ENCODE measurements around the gene NBPF4.

DNA sequence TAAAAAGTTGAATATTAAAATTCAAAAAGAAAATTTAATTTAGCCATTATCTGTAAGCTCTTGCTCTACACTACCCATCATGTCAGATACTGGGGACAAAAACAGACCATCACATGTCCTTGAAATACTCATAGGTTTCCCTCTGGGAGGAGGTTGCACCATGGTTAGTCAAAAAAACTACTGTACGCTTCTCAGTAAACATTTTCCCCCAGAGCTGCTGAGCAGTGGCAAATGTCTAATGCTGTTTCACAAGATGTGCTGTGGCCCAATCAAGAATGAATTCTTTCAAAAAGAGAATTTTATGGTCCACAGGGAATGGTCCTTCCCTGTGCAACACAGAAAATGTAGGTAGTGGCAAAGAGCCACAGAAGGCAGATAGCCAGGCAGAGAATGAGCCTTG is 49.8 kb downstream of the NBPF4 start:
- TF ChIP-seq PHF8 (IDR thresholded peaks at IDR 0.05; ENCODE audit: borderline replicate concordance, low read depth), result no peak
- TF ChIP-seq, protein P1, sequence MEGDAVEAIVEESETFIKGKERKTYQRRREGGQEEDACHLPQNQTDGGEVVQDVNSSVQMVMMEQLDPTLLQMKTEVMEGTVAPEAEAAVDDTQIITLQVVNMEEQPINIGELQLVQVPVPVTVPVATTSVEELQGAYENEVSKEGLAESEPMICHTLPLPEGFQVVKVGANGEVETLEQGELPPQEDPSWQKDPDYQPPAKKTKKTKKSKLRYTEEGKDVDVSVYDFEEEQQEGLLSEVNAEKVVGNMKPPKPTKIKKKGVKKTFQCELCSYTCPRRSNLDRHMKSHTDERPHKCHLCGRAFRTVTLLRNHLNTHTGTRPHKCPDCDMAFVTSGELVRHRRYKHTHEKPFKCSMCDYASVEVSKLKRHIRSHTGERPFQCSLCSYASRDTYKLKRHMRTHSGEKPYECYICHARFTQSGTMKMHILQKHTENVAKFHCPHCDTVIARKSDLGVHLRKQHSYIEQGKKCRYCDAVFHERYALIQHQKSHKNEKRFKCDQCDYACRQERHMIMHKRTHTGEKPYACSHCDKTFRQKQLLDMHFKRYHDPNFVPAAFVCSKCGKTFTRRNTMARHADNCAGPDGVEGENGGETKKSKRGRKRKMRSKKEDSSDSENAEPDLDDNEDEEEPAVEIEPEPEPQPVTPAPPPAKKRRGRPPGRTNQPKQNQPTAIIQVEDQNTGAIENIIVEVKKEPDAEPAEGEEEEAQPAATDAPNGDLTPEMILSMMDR (IDR thresholded peaks at IDR 0.05), result no peak
- TF ChIP-seq RAD21 (conservative IDR thresholded peaks at IDR 0.05 in 1 of 2, IDR thresholded peaks at IDR 0.05 in 1 of 2), result no peak
- no peak for TF ChIP-seq USF2 (IDR thresholded peaks at IDR 0.05)
- TF ChIP-seq EP300 (IDR thresholded peaks at IDR 0.05), result no peak
- TF ChIP-seq, protein P2, sequence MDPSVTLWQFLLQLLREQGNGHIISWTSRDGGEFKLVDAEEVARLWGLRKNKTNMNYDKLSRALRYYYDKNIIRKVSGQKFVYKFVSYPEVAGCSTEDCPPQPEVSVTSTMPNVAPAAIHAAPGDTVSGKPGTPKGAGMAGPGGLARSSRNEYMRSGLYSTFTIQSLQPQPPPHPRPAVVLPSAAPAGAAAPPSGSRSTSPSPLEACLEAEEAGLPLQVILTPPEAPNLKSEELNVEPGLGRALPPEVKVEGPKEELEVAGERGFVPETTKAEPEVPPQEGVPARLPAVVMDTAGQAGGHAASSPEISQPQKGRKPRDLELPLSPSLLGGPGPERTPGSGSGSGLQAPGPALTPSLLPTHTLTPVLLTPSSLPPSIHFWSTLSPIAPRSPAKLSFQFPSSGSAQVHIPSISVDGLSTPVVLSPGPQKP (IDR thresholded peaks at IDR 0.05; ENCODE audit: low read depth, low read length), result no peak
- TF ChIP-seq HDAC2 (IDR thresholded peaks at IDR 0.05), result no peak
- TF ChIP-seq POLR2A (IDR thresholded peaks at IDR 0.05; ENCODE audit: low read length), result no peak
- TF ChIP-seq CHD2 (IDR thresholded peaks at IDR 0.05; ENCODE audit: low read length, partially characterized antibody), result no peak
- TF ChIP-seq, protein P3, sequence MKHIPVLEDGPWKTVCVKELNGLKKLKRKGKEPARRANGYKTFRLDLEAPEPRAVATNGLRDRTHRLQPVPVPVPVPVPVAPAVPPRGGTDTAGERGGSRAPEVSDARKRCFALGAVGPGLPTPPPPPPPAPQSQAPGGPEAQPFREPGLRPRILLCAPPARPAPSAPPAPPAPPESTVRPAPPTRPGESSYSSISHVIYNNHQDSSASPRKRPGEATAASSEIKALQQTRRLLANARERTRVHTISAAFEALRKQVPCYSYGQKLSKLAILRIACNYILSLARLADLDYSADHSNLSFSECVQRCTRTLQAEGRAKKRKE (CRISPR knock-in tag; IDR thresholded peaks at IDR 0.05; ENCODE audit: low read depth), result no peak
- TF ChIP-seq ZNF302 (CRISPR knock-in tag; IDR thresholded peaks at IDR 0.05), result no peak
